ENCODE measurements around the gene DLG1. TPM values are rescaled to one million over a fixed set of nuclear protein-coding genes. Genes with fewer than 3 reads are reported as not detected.
"Not testable (repeated sequence)": the region's sequence is repeated elsewhere in the genome, so short reads cannot be mapped to it uniquely, and the experiment has no call there.

DLG1 gene
- total RNA-seq, 1 donor from 2014 or later, result 77.5 TPM

DNA sequence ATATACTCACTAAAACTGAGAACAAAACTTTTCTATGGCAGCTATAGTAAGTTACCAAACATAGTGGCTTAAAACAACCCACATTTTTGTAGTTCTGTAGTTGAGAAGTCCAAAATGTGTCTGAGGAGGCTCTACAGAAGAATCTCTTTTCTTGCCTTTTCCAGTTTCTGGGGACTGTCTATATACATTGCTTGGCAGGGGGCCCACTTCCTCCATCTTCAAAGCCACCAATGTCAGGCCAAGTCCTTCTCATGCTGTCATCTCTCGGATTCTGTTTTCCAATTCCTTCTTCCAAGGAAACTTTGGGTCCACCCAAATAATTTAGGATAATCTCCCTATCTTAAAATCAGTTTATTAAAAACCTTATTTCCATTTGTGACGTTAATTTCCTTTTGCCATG, 92.7 kb downstream of the DLG1 start:
- Histone ChIP-seq H3K4me3 (no peak overlapping the region), H3K27me3 (no peaks in the 10 kb centered on the region), H3K36me3 (no peaks in the 10 kb centered on the region), H3K4me1 (peaks cover 16% of the 10 kb centered on the region), H3K9me3 (no peaks in the 10 kb centered on the region), H3K27ac (no peak overlapping the region)
- TF ChIP-seq, protein P1, sequence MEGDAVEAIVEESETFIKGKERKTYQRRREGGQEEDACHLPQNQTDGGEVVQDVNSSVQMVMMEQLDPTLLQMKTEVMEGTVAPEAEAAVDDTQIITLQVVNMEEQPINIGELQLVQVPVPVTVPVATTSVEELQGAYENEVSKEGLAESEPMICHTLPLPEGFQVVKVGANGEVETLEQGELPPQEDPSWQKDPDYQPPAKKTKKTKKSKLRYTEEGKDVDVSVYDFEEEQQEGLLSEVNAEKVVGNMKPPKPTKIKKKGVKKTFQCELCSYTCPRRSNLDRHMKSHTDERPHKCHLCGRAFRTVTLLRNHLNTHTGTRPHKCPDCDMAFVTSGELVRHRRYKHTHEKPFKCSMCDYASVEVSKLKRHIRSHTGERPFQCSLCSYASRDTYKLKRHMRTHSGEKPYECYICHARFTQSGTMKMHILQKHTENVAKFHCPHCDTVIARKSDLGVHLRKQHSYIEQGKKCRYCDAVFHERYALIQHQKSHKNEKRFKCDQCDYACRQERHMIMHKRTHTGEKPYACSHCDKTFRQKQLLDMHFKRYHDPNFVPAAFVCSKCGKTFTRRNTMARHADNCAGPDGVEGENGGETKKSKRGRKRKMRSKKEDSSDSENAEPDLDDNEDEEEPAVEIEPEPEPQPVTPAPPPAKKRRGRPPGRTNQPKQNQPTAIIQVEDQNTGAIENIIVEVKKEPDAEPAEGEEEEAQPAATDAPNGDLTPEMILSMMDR (IDR thresholded peaks at IDR 0.05), result no peak
- DNase-seq (no peak), ATAC-seq (no peak)
- intact Hi-C loops (cut with DNase I), result no loop called here

DNA sequence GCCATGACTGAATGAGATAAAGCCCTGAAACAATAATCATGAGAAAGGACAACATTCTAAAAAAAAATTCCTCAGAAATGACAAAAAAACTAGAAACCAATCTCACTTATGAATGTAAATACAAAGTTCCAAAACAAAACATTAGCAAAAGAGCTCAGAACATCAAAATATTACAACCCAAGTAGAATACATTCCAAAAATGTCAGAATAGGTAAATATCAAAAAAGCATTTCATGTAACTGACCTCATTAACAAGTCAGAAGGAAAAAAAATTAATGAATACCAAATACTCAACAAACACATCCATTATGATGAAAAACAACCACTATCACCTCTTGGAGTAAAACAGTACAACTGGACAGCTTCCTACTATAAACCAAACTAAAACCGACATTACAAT, 93.1 kb downstream of the DLG1 start:
- ATAC-seq (no peak), DNase-seq (no peak)
- no peaks in the 10 kb centered on the region for H3K36me3 ChIP-seq
- H3K27ac ChIP-seq, result no peak overlapping the region
- intact Hi-C loops (cut with DNase I), result no loop called here
- H3K4me1 ChIP-seq, result peaks cover 16% of the 10 kb centered on the region
- H3K4me3 ChIP-seq, result no peak overlapping the region
- TF ChIP-seq, protein P1 (IDR thresholded peaks at IDR 0.05), result no peak
- H3K27me3 ChIP-seq, result no peaks in the 10 kb centered on the region
- no peaks in the 10 kb centered on the region for H3K9me3 ChIP-seq

DNA sequence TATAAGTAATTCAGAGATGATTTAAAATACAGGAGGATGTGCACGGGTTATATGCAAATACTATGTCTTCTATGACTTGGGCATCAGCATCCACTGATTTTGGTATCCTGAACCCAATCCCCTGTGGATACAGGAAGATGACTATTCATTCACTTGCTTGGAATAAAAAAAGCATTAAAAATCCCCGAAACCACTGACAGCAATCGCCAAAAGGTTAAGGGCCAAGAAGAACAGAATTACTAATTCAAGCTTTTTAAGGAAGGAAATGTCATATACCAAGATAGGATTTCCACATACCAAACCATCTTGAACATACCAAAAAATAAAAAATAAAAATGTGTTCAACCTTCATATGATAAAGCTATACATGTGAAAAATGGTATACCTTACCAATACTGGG, 93.7 kb downstream of the DLG1 start:
- Histone ChIP-seq H3K4me3 (no peak overlapping the region), H3K27ac (no peak overlapping the region), H3K27me3 (no peaks in the 10 kb centered on the region), H3K4me1 (peaks cover 16% of the 10 kb centered on the region), H3K9me3 (no peaks in the 10 kb centered on the region), H3K36me3 (no peaks in the 10 kb centered on the region)
- intact Hi-C loops (cut with DNase I), result no loop called here
- ATAC-seq (no peak), DNase-seq (no peak)
- TF ChIP-seq, protein P1 (IDR thresholded peaks at IDR 0.05), result no peak

DNA sequence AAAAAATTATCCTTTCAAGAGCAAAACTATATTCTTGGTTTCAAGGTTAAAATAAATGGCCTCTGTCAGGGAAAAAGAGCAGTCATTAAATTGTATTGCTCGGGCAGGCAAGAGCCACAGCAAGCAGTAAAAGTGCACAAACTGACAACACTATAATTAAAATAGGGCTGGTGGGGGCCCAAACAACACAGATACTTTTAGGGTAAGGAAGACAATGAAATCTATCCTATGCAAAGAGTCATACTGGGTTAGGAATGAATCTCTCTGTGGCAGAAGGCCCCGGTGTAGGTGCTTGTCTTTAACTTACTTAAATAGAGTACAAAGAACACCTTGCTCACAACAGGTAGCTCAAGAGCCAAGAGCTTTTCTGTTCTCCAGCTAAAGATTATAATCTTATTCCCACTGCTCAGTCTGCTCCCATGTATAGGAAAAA, 94.7 kb downstream of the DLG1 start:
- DNase-seq, result no peak
- H3K27me3 ChIP-seq, result no peaks in the 10 kb centered on the region
- H3K4me3 ChIP-seq, result no peak overlapping the region
- TF ChIP-seq, protein P1 (IDR thresholded peaks at IDR 0.05), result no peak
- no peaks in the 10 kb centered on the region for H3K9me3 ChIP-seq
- ATAC-seq, result no peak
- H3K4me1 ChIP-seq, result peaks cover 16% of the 10 kb centered on the region
- H3K27ac ChIP-seq, result no peak overlapping the region
- no peaks in the 10 kb centered on the region for H3K36me3 ChIP-seq
- intact Hi-C loops (cut with DNase I), result no loop called here

DNA sequence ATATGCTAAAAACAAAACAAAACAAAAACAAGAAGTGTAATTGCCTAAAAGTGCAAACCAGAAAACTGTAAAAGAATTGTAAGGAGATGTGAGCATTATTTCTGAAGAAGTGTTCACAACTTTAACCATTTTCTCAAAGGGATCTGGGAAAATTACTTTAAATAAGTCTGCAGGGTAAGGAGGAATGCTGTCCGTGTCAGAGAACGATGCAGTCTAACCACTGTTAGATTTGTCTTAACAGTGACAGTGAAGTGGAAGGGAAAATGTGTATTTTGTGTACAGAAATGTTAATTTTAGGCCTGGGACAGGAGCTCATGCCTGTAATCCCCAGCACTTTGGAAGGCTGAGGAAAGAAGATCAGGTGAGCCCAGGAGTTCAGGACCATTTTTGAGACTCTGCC, 95.7 kb downstream of the DLG1 start:
- TF ChIP-seq, protein P1 (IDR thresholded peaks at IDR 0.05), result no peak
- peaks cover 16% of the 10 kb centered on the region for H3K4me1 ChIP-seq
- no peaks in the 10 kb centered on the region for H3K36me3 ChIP-seq
- ATAC-seq (no peak), DNase-seq (no peak)
- no peak overlapping the region for H3K4me3 ChIP-seq
- H3K27me3 ChIP-seq, result no peaks in the 10 kb centered on the region
- intact Hi-C loops (cut with DNase I), result no loop called here
- no peak overlapping the region for H3K27ac ChIP-seq
- no peaks in the 10 kb centered on the region for H3K9me3 ChIP-seq

DNA sequence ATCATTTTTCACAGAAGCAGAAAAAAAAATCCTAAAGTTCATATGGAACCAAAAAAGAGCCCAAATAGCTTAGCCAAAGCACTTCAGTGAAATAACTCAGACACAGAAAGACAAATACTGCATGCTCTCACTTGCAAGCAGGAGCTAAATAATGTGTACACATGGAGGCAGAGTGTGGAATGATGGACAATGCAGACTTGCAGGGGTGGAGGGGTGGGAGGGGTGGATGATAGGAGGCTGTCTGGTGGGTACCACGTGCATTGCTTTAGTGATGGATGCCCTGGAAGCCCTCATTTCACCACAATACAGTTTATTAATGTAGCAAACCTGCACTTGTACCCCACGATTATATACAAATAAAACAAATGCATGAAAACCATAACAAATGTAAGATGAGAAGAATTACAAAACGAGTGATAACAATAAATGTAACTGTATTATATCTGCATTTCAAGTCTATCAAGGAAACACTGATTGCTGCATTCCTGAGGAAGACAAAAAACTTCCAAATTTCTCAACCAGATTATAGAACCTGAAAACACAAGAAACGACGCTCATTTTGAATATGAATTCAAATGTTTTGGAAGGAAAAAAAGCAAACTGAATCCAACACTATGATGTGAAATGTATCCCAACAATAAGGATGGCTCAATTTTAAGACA, 96.5 kb downstream of the DLG1 start:
- ATAC-seq, result no peak
- Histone ChIP-seq H3K27me3 (no peaks in the 10 kb centered on the region), H3K36me3 (no peaks in the 10 kb centered on the region), H3K4me3 (no peak overlapping the region), H3K4me1 (peaks cover 16% of the 10 kb centered on the region), H3K27ac (no peak overlapping the region), H3K9me3 (no peaks in the 10 kb centered on the region)
- TF ChIP-seq, protein P1 (IDR thresholded peaks at IDR 0.05), result no peak
- no peak for DNase-seq
- intact Hi-C loops (cut with DNase I), result no loop called here

DNA sequence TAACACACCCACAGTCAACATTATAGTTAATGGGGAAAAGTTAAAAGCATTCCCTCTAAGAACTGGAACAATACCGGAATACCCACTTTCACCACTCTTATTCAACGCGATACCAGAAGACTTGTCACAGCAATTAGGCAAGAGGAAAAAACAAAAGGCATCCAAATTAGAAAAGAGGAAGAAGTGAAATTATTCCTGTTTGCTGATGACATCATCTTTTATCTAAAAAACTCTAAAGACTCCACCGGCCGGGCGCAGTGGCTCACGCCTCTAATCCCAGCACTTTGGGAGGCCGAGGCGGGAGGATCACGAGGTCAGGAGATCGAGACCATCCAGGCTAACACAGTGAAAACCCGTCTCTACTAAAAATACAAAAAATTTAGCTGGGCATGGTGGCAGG, 97.6 kb downstream of the DLG1 start:
- H3K4me1 ChIP-seq, result peaks cover 16% of the 10 kb centered on the region
- H3K27me3 ChIP-seq; H3K9me3 ChIP-seq; ATAC-seq; H3K4me3 ChIP-seq; DNase-seq; intact Hi-C loops (cut with DNase I); H3K36me3 ChIP-seq; H3K27ac ChIP-seq: not testable (repeated sequence)
